Measurements from ENCODE around the gene ZBP1. TPM values are rescaled to one million over a fixed set of nuclear protein-coding genes. Genes with fewer than 3 reads are reported as not detected.

Gene ZBP1
- total RNA-seq, 1 donor from 2014 or later, result 0.41 TPM

DNA sequence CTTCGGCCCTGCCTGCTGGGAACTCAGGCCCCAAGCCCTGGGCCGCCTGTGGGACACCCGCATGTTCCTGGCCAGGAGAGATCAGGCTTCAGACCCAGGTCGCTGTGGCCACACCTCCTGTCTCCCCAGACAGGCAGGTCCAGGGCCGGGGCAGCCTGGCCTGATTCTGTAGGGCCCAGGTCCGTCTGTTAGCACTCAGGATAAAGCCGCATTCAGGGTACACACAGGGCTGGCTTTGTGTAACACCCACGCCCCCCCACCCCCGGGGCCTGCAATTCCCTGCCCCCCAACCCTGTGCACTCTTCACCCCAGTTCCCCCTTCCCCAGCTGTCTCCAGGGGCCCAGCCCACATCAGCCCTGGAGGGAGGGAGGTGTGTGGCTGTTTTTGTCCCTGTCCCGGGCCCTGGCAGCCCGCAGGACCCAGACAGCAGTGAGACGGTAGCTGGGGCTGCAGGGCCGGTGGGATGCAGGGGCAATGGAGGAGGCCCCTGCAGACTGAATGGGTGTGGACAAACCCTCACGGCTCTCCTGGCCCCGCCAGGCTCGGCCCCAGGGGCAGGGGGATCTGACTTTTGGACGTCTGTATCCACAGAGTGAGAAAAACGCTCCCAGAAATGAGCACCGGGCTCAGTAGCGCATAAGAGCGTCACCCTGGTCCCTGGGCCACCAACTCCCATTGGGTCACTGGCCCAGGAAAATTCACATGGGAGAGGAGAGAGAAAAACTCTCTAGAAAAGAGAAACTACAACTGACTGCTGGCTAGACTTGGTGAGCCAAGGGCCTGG lies 42.4 kb upstream of the ZBP1 start:
- intact Hi-C loops (cut with micrococcal nuclease), result no loop called here
- H3K36me3 Mint-ChIP-seq (ENCODE audit: low read depth), result no peaks in the 10 kb centered on the region
- H3K27ac Mint-ChIP-seq, result no peak overlapping the region
- no peaks in the 10 kb centered on the region for H3K9me3 Mint-ChIP-seq
- no peaks in the 10 kb centered on the region for H3K27me3 Mint-ChIP-seq (ENCODE audit: insufficient read depth)
- no peak overlapping the region for H3K4me3 Mint-ChIP-seq
- DNase-seq (ENCODE audit: low spot score), result no peak
- H3K4me1 Mint-ChIP-seq (ENCODE audit: low read depth), result peaks cover 8% of the 10 kb centered on the region

DNA sequence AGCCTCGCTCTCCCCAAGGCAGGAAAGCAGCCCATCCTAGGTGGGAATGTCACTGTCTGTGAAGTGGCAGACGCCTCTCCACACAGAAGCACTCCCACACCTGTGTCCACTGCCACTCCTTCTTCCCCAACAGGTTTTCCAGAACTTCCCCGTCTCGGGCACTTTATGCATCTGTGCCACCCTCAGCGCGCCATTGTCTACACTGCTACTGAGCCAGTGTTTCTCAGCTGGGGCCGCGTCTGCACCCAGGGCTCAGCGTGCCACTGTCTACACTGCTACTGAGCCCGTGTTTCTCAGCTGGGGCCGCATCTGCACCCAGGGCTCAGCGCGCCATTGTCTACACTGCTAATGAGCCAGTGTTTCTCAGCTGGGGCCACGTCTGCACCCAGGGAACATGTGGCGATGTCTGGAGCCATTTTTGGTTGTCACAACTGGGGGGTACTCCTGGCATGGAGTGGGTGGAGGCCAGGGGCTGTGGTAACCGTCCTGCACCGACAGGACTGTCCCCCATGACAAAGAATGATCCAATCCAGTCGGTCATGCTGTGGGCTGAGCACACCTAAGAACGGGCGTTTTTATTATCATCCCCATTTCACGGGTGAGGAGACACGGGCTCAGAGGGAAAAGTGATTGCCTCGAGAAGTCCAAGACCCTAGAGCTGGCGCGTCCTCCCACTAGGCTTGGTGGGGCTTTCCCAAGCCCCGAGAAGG lies 41.7 kb upstream of the ZBP1 start:
- Mint-ChIP-seq H3K27me3 (ENCODE audit: insufficient read depth) (no peaks in the 10 kb centered on the region), H3K27ac (no peak overlapping the region), H3K36me3 (ENCODE audit: low read depth) (no peaks in the 10 kb centered on the region), H3K4me1 (ENCODE audit: low read depth) (peaks cover 8% of the 10 kb centered on the region), H3K9me3 (no peaks in the 10 kb centered on the region), H3K4me3 (no peak overlapping the region)
- intact Hi-C loops (cut with micrococcal nuclease), result no loop called here
- DNase-seq (ENCODE audit: low spot score), result no peak

DNA sequence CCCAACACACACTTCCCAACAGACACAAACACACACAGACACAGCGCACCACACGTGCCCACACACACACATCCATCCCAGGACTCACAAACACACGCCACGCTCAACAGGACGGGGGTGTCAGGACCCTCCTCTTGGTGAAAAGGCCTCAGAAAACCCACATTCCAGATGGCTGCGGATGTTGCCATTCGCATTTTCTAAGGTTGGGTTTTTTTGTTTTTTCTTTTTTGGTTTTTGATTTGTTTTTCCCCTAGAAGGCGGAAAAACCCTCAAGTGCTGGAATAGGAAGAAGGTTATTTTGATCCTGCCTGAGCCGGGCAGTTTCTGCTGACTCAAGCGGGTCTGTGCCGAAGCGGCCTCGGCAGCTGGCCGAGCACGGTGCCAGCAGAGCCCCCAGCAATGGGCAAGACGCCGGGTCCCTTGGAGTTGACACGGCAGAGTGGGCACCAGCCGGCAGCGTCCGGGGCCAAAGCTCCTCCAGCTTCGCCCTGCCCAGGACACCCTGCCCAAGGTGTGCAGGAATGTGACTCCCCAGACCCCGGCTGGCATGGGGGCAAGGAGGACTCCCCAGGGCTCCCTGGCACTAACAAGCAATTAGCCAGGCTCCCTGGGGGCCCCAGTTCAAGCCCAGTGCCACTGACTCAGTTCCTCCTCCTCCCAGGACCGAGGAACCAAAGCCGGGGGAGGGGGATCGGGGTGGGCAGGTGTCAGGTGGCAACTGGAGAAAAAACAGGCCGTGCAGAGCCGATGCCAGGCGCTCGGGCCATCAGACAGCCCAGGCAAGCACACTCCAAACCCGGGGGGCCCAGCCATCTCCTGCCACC lies 40.9 kb upstream of the ZBP1 start:
- H3K36me3 Mint-ChIP-seq (ENCODE audit: low read depth), result no peaks in the 10 kb centered on the region
- intact Hi-C loops (cut with micrococcal nuclease), result no loop called here
- H3K4me3 Mint-ChIP-seq, result no peak overlapping the region
- no peak overlapping the region for H3K27ac Mint-ChIP-seq
- H3K27me3 Mint-ChIP-seq (ENCODE audit: insufficient read depth), result no peaks in the 10 kb centered on the region
- no peaks in the 10 kb centered on the region for H3K9me3 Mint-ChIP-seq
- no peak for DNase-seq (ENCODE audit: low spot score)
- peaks cover 8% of the 10 kb centered on the region for H3K4me1 Mint-ChIP-seq (ENCODE audit: low read depth)

DNA sequence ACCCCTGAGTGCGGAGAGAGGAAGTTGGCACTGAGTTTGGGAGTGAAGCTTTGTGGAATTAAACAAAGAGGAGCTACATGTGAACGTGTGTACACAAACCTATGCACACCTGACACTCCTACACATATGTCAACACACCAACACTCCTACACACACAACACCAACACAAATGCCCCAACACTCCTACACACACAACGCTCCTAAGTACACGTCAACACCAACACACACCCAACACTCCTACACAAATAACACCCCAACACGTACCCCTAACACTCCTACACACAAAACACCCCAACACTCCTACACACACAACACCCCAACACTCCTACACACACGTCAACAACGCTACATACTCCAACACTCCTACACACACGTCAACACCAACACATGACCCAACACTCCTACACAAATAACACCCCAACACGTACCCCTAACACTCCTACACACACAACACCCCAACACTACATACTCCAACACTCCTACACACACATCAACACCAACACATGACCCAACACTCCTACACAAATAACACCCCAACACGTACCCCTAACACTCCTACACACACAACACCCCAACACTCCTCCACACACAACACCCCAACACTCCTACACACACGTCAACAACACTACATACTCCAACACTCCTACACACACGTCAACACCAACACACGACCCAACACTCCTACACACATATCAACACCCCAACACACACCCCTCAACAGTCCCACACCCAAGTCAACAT lies 40.1 kb upstream of the ZBP1 start:
- Mint-ChIP-seq H3K4me3 (no peak overlapping the region), H3K27ac (no peak overlapping the region), H3K4me1 (ENCODE audit: low read depth) (peaks cover 8% of the 10 kb centered on the region), H3K36me3 (ENCODE audit: low read depth) (no peaks in the 10 kb centered on the region), H3K27me3 (ENCODE audit: insufficient read depth) (no peaks in the 10 kb centered on the region), H3K9me3 (no peaks in the 10 kb centered on the region)
- DNase-seq (ENCODE audit: low spot score), result no peak
- intact Hi-C loops (cut with micrococcal nuclease), result no loop called here

DNA sequence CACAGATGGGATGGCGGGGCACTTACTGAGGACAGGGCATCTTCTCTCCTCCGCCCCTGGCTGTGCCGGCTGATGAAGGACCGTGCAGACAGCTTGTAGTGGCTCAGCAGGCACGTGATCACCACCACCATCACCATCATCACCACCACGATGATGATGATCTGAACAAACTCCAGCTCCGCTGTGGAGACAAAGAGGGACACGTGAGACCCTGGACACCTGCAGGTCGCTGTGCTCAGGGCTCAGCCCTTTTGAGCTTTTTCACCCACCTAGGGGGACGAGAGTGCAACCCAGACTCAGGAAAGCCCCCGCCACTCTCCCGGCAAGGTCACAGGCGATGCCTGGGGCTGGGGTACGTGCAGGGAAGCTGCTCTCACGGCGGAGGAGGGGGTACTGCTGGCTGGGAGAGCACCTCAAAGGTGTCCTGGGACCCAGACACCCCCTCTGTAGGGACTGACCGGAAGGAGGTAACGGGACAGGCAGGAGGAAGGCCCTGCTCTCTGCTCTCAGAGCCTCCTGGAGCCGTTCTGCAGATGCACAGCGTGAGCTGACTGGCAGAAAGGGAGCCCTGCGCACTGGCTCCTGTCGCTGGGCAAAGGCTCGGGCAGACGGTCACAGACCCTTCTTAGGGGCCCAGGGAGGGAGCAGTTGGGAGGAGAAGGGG lies 39.4 kb upstream of the ZBP1 start:
- intact Hi-C loops (cut with micrococcal nuclease), result no loop called here

DNA sequence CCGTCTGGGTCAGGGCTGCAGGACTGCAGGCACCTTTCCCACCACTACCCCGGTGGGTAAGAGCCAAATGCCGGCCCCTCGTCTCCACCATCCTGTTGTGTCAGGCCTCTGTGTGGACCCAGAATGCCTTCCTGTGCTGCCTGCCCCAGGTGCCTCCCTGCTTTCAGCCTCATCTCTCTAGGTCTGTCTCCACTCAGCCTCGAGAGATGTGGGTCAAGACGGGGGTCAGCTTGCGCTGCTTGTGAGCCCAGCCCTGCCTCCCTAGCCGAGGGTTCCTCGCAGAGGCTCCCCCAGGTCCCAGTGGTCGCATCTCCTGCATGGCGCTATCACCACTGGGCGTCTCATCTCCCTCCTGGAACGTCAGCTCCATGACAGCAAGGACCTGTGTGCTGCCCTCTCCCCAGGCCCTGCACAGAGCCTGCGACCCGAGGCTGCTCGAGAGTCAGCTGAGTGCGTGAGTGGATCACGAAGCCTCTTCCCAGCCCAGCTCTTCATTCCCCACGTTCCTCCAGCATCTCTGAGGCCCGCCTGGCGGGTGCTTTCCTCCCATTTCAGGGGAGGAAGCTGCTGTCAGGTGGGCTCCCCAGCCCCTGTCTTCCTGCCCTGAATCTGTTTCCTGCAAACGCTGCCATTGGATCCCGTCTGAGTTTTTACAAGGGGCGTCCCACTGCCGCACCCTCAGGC lies 38.7 kb upstream of the ZBP1 start:
- Mint-ChIP-seq H3K9me3 (no peaks in the 10 kb centered on the region), H3K27me3 (ENCODE audit: insufficient read depth) (no peaks in the 10 kb centered on the region), H3K27ac (no peak overlapping the region), H3K4me3 (no peak overlapping the region), H3K4me1 (ENCODE audit: low read depth) (peaks cover 8% of the 10 kb centered on the region), H3K36me3 (ENCODE audit: low read depth) (no peaks in the 10 kb centered on the region)
- DNase-seq (ENCODE audit: low spot score), result no peak
- intact Hi-C loops (cut with micrococcal nuclease), result no loop called here

More for the DNA sequence above, 39.4 kb upstream of the ZBP1 start:
- no peak for DNase-seq (ENCODE audit: low spot score)
- Mint-ChIP-seq H3K4me1 (ENCODE audit: low read depth) (peaks cover 8% of the 10 kb centered on the region), H3K9me3 (no peaks in the 10 kb centered on the region), H3K27ac (no peak overlapping the region), H3K27me3 (ENCODE audit: insufficient read depth) (no peaks in the 10 kb centered on the region), H3K4me3 (no peak overlapping the region), H3K36me3 (ENCODE audit: low read depth) (no peaks in the 10 kb centered on the region)

DNA sequence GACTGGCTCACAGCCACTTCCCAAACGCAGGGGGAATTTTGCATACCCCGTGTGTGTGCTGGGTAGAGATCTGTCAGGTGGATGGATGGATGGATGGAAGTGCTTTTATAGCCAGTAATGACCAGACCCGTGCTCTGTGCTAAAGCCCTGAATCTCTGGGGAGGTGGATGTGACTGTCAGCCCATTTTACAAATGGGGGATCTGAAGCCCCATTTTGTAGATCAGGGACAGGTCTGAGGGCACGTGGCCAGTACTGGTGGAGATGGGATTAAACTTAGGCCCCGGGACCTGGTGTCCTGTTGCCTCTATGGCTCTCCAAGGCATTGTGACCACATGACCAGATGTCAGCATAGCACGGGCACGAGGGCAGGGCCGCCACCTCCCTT lies 38.2 kb upstream of the ZBP1 start:
- no peak for DNase-seq (ENCODE audit: low spot score)
- Mint-ChIP-seq H3K4me3 (no peak overlapping the region), H3K4me1 (ENCODE audit: low read depth) (peaks cover 8% of the 10 kb centered on the region), H3K27me3 (ENCODE audit: insufficient read depth) (no peaks in the 10 kb centered on the region), H3K36me3 (ENCODE audit: low read depth) (no peaks in the 10 kb centered on the region), H3K9me3 (no peaks in the 10 kb centered on the region), H3K27ac (no peak overlapping the region)
- intact Hi-C loops (cut with micrococcal nuclease), result no loop called here

DNA sequence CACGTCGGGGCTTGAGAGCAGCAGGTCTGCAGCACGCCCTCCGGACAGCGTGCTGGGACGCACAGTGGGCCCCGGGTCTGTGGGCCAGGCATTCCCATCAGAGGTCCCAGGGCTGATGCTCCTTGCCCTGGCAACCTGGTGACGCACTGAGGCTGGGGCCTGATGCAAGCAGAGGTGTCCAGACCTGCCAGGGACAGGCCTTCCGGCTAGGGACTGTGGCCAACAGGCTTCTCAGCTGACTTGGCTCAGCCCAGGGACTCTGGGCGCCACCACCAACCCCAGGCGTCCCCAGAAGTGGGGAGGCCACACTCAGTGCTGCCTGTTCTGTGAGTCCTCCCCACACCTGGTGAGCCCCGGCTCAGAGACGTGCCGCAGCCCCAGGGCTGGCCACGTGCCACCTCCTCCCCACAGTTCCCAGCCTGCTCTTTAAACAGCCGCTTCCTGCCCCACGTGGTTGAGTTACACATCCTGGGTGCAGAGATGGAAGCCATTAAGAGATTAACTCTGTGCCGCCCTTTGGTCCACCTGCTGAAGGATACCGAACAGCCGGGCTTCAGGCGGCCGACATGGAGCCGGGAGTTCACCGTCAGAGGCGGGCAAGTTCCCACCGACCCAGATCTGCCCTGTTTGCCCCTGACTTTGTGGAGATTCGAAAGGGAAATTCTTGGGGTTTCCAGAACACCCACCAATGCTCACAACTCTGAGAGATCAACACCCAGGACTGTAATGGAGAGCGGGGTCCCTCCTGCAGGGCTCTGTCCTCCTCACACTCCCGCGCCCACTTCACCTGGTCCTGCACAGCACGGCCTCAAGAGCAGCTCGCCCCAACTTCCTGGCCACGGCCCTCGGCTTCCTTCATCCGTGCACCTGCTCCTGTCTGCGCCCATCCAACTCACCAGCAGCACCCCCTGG lies 37.6 kb upstream of the ZBP1 start:
- Mint-ChIP-seq H3K36me3 (ENCODE audit: low read depth) (no peaks in the 10 kb centered on the region), H3K9me3 (no peaks in the 10 kb centered on the region), H3K4me3 (no peak overlapping the region), H3K27me3 (ENCODE audit: insufficient read depth) (no peaks in the 10 kb centered on the region), H3K27ac (no peak overlapping the region), H3K4me1 (ENCODE audit: low read depth) (peaks cover 8% of the 10 kb centered on the region)
- DNase-seq (ENCODE audit: low spot score), result no peak
- intact Hi-C loops (cut with micrococcal nuclease), result no loop called here

DNA sequence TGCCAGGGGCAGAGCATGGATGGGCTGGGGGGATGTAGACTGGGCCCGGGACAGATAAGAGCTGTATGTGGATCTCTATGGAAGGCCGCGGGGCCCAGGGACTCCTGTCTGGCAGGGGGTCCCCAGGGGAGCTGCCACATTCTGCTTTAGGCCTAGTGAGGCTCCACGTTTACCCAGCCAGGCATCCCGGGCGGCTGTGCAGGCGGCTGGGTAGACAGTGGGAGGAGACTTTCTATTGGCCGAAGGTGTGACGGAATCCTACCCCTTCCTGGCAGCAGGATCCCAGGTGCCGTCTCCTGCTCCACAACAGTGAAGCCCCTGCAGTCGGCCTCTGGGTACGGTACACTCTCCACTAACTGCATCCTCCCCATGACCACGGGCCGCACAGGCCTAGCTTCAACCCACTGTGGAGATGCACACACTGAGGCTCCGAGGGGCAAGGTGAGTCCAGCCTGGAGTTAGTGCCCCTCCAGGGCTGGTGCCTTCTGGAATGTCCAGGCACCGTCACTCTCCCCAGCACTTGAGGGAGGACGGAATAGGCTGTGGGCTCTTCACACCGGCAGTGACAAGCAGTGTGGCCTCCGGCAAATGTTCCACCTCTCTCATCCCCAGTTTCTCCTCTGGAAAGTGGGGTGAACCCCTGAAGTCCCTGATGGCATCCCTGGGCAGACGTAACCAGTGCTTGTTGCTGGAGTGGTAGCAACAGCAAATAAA lies 36.8 kb upstream of the ZBP1 start:
- Mint-ChIP-seq H3K27me3 (ENCODE audit: insufficient read depth) (no peaks in the 10 kb centered on the region), H3K9me3 (no peaks in the 10 kb centered on the region), H3K4me3 (no peak overlapping the region), H3K4me1 (ENCODE audit: low read depth) (peaks cover 8% of the 10 kb centered on the region), H3K27ac (no peak overlapping the region), H3K36me3 (ENCODE audit: low read depth) (no peaks in the 10 kb centered on the region)
- intact Hi-C loops (cut with micrococcal nuclease), result no loop called here
- no peak for DNase-seq (ENCODE audit: low spot score)

DNA sequence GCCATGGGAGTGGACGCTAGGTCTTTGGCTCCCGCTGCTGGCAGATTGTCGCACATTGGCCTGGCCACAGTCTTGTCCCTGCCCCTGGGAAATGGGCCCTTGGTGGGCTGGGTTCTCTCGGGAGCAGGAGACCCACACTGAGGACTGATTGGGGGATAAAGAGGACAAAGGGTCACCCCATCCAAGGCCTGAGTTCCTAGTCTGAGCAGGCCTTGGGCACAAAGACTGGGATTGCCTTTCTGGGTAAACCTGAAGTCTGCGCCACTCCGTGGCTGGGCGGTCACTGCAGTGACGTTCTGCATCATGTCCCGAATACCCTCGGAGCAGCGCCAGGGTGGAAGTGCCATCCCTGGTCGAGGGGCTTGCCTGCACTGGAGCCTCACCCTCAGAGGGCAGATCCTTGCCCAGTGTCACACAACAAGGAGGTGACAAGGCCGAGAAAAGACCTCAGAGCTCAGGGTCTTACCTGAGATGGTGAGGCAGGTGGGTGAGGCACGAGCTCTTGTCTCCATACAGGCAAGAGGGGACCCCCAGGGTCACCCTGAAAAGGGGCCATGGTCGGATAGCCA lies 36.1 kb upstream of the ZBP1 start:
- H3K4me3 Mint-ChIP-seq, result no peak overlapping the region
- no peaks in the 10 kb centered on the region for H3K27me3 Mint-ChIP-seq (ENCODE audit: insufficient read depth)
- no peak overlapping the region for H3K27ac Mint-ChIP-seq
- intact Hi-C loops (cut with micrococcal nuclease), result no loop called here
- no peaks in the 10 kb centered on the region for H3K9me3 Mint-ChIP-seq
- H3K4me1 Mint-ChIP-seq (ENCODE audit: low read depth), result peaks cover 8% of the 10 kb centered on the region
- DNase-seq (ENCODE audit: low spot score), result no peak
- H3K36me3 Mint-ChIP-seq (ENCODE audit: low read depth), result no peaks in the 10 kb centered on the region

All from activated T-helper 1 cell treated with anti-CD3 and anti-CD28 coated beads, Interleukin-12 subunit alpha, Interleukin-12 subunit beta, Interleukin-2, Interleukin-4 antibody, amounts not matched to agents 30 ng/mL and 10 ng/mL and 1 ng/mL, durations not matched to agents 14 hours and 24 hours and 36 hours (primary cell).